OCI-LY7 (cell line): ENCODE data around the gene HRH1. TPM values are rescaled to one million over a fixed set of nuclear protein-coding genes. Genes with fewer than 3 reads are reported as not detected.

Source experiments
- BruUV-seq: library from RNA; stranded (reverse); fragments of 400-500 nt; replicated peaks from 2 replicates; lab custom pipeline; 2021; lab: Mats Ljungman, UMichigan
- CTCF ChIA-PET: fragments of 300-600 bp; sonication (Branson Sonifier 250); formaldehyde crosslinking; loops from one replicate; lab custom pipeline; 2022; ENCODE audit warnings: antibody characterized with exemption; ENCODE audit not compliant: unreplicated experiment; lab: Charles Lee
- POLR2A ChIA-PET: fragments of 300-600 bp; sonication (Branson Sonifier 250); formaldehyde crosslinking; loops from one replicate; lab custom pipeline; 2022; ENCODE audit warnings: antibody characterized with exemption; lab: Charles Lee
- DNase-seq: peaks from one replicate; pipeline ENCODE4 v3.0.0-alpha.2; 2015; ENCODE audit warnings: low spot score
- H2AFZ ChIP-seq: fragments of 200-600 bp; sonication (generic), shearing (Covaris generic); 2 replicates; pipeline ENCODE4 v1.6.1; 2014; ENCODE audit warnings: mild to moderate bottlenecking, antibody characterized with exemption, low read length, moderate library complexity
- H3K27ac ChIP-seq: fragments of 200-600 bp; sonication (generic); 2 replicates; pipeline ENCODE4 v1.5.1; 2014; ENCODE audit warnings: mixed run types, low read depth, mild to moderate bottlenecking, moderate library complexity, low read length, inconsistent platforms; ENCODE audit not compliant: poor library complexity, severe bottlenecking
- H3K36me3 ChIP-seq: fragments of 200-600 bp; sonication (generic); 2 replicates; pipeline ENCODE4 v1.6.1; 2014; ENCODE audit warnings: mild to moderate bottlenecking, antibody characterized with exemption, low read length, moderate library complexity, mixed read lengths; ENCODE audit not compliant: insufficient read depth
- H3K4me1 ChIP-seq: fragments of 200-600 bp; sonication (generic); 2 replicates; pipeline ENCODE4 v1.5.1; 2014; ENCODE audit warnings: mild to moderate bottlenecking, low read length; ENCODE audit not compliant: insufficient read depth, poor library complexity, severe bottlenecking
- H3K4me2 ChIP-seq: fragments of 200-600 bp; sonication (generic); 2 replicates; pipeline ENCODE4 v1.6.1; 2014; ENCODE audit warnings: mild to moderate bottlenecking, low read length
- H3K4me3 ChIP-seq: fragments of 200-600 bp; sonication (generic); 2 replicates; pipeline ENCODE4 v1.5.1; 2014; ENCODE audit warnings: mild to moderate bottlenecking, low read depth, low read length; ENCODE audit not compliant: poor library complexity, severe bottlenecking
- H3K79me2 ChIP-seq: fragments of 200-600 bp; sonication (generic); 2 replicates; pipeline ENCODE4 v1.6.1; 2016; ENCODE audit warnings: low read depth, mild to moderate bottlenecking, low read length, moderate library complexity, mixed read lengths; ENCODE audit not compliant: insufficient read depth
- H3K9me2 ChIP-seq: fragments of 200-600 bp; sonication (generic); 2 replicates; pipeline ENCODE4 v1.6.1; 2016; ENCODE audit warnings: mild to moderate bottlenecking, low read length, mixed read lengths; ENCODE audit not compliant: insufficient read depth
- H3K9me3 ChIP-seq: fragments of 200-600 bp; sonication (generic); 2 replicates; pipeline ENCODE4 v1.6.1; 2014; ENCODE audit warnings: mild to moderate bottlenecking, mixed run types, low read length, mixed read lengths
- H4K20me1 ChIP-seq: fragments of 200-600 bp; sonication (generic); 2 replicates; pipeline ENCODE4 v1.6.1; 2014; ENCODE audit warnings: mild to moderate bottlenecking, antibody characterized with exemption, low read length, moderate library complexity, mixed read lengths; ENCODE audit not compliant: insufficient read depth
- CTCF ChIP-seq: fragments of 200-600 bp; sonication (generic); conservative IDR thresholded peaks from 2 replicates; pipeline ENCODE4 v1.5.1; 2014; ENCODE audit warnings: mild to moderate bottlenecking, antibody characterized with exemption, low read length, moderate library complexity, mixed read lengths
- EZH2phosphoT487 ChIP-seq: fragments of 200-600 bp; sonication (generic); IDR thresholded peaks from 2 replicates; pipeline ENCODE4 v1.6.1; 2018; ENCODE audit warnings: low read depth, borderline replicate concordance, mild to moderate bottlenecking, mixed run types, antibody characterized with exemption, low read length, moderate library complexity, mixed read lengths
- intact Hi-C: fragments of 100-400 bp; cut with micrococcal nuclease; formaldehyde crosslinking; loops from one replicate; pipeline ENCODE4 v1.10.0; 2022; ENCODE audit not compliant: unreplicated experiment
- total RNA-seq, 2 experiments: library from RNA; depleted of rRNA in 1 of 2; stranded (reverse); fragments of >200 nt in 1 of 2; shearing (Covaris generic) in 1 of 2; gene quantifications; 2 replicates each; pipeline ENCODE4 v1.2.3, GENCODE V29; 2014 to 2022

Gene HRH1
- total RNA-seq, 2 experiments from 2014 or later = not detected

- no peak for TF ChIP-seq CTCF
- no peak overlapping the region for H3K4me2 ChIP-seq
- no peaks in the 10 kb centered on the region for H3K79me2 ChIP-seq
- H3K27ac ChIP-seq = no peak overlapping the region
- intact Hi-C loops = no loop called here
- CTCF ChIA-PET = no interaction called here
- no peak overlapping the region for H3K4me3 ChIP-seq
- no peaks in the 10 kb centered on the region for H3K9me2 ChIP-seq
- H3K36me3 ChIP-seq = no peaks in the 10 kb centered on the region
- H3K4me1 ChIP-seq = no peaks in the 10 kb centered on the region
- no peaks in the 10 kb centered on the region for H4K20me1 ChIP-seq
- POLR2A ChIA-PET = no interaction called here
- no TSS peak for BruUV-seq
- DNase-seq = no peak
- H2AFZ ChIP-seq = no peak overlapping the region
- H3K9me3 ChIP-seq = no peaks in the 10 kb centered on the region
Observed at GRCh38 chr3:11245276-11245675, 91.0 kb downstream of the HRH1 start.

GRCh38 chr3:11245827-11246662, 91.8 kb downstream of the HRH1 start:
- no peaks in the 10 kb centered on the region for H3K4me1 ChIP-seq
- no TSS peak for BruUV-seq
- no peaks in the 10 kb centered on the region for H3K79me2 ChIP-seq
- no peak overlapping the region for H3K4me2 ChIP-seq
- CTCF ChIA-PET = no interaction called here
- TF ChIP-seq EZH2phosphoT487 (no peak), CTCF (no peak)
- H3K9me2 ChIP-seq = no peaks in the 10 kb centered on the region
- H3K9me3 ChIP-seq = no peaks in the 10 kb centered on the region
- POLR2A ChIA-PET = no interaction called here
- no peak overlapping the region for H3K4me3 ChIP-seq
- intact Hi-C loops = no loop called here
- no peaks in the 10 kb centered on the region for H4K20me1 ChIP-seq
- no peaks in the 10 kb centered on the region for H3K36me3 ChIP-seq
- H2AFZ ChIP-seq = no peak overlapping the region
- no peak overlapping the region for H3K27ac ChIP-seq
- DNase-seq = no peak

GRCh38 chr3:11246663-11246970, 92.3 kb downstream of the HRH1 start:
- BruUV-seq = no TSS peak
- intact Hi-C loops = no loop called here
- Histone ChIP-seq H4K20me1 (no peaks in the 10 kb centered on the region), H3K4me2 (no peak overlapping the region), H3K9me2 (no peaks in the 10 kb centered on the region), H3K79me2 (no peaks in the 10 kb centered on the region), H3K27ac (no peak overlapping the region), H3K9me3 (no peaks in the 10 kb centered on the region), H3K4me1 (no peaks in the 10 kb centered on the region), H3K4me3 (no peak overlapping the region), H2AFZ (no peak overlapping the region), H3K36me3 (no peaks in the 10 kb centered on the region)
- TF ChIP-seq CTCF = no peak
- no peak for TF ChIP-seq EZH2phosphoT487
- ChIA-PET CTCF (no interaction called here), POLR2A (no interaction called here)
- DNase-seq = no peak
